Measurements from ENCODE around the gene CCDC39. TPM values are rescaled to one million over a fixed set of nuclear protein-coding genes. Genes with fewer than 3 reads are reported as not detected.

CCDC39 gene
- total and polyA plus RNA-seq, 2 of the 13 experiments (the other 11 are each of a cell fraction or from before 2014, with no cell fraction given) = not detected

DNA sequence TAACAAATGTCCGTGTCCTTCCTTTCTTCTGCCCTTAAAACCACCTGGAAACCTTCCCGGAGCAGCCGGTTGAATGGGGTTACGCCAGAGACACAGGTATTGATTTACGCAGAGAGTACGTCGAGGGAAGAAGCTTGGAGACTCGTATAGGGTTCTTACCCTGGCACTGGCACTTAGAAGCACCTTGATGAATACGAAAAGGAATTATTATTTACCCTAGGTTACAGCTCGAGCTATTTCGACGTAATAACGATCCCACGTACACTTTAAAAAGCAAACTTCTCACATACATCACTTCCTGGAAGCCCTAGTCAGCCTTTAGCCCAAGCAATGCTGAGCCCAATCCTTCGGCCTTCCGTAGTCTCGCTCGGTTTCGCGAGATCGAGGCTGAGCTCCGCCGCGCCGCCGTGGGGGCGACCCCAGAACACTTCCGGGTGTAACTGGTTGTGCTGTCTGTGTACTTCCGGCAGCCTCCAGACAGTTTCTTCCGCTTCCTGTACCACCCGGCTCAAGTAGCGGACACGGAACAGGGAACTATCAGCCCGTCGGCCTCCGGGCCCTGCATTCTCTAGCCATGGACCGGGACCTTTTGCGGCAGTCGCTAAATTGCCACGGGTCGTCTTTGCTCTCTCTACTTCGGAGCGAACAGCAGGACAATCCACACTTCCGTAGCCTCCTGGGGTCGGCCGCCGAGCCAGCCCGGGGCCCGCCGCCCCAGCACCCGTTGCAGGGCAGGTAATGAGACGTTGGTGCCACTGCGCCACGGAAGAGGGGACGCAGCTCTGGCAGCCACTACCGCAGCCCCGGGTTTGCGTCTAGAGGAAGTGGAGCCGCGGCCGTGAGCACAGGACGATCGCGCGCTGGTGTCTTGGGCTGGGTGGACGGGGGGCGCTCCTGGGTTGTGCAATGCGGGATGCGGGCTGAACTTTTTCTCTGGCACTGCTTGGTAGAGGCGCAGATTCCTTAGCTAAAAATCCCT lies 77.3 kb downstream of the CCDC39 start, which contains the start of gene TTC14 (continued):
- TF ChIP-seq EHMT2 (IDR thresholded peaks at IDR 0.05; ENCODE audit: borderline replicate concordance, low read depth, low read length) (peak; percentile 98), NR2F2 (IDR thresholded peaks at IDR 0.05; ENCODE audit: borderline replicate concordance, low read depth) (peak; percentile 41; the same call in 1 of the 2 replicates), ZNF282 (IDR thresholded peaks at IDR 0.05; ENCODE audit: partially characterized antibody) (no peak), ZBTB3 (CRISPR knock-in tag; IDR thresholded peaks at IDR 0.05; ENCODE audit: borderline replicate concordance, low read depth) (peak; percentile 74; the same call in 1 of the 2 replicates), U2AF2 (IDR thresholded peaks at IDR 0.05; ENCODE audit: low read depth, low read length) (no peak), ZNF879 (CRISPR knock-in tag; IDR thresholded peaks at IDR 0.05) (peak; percentile 20; the same call in 1 of the 2 replicates), SATB2 (CRISPR knock-in tag; IDR thresholded peaks at IDR 0.05) (no peak), RFX5 (IDR thresholded peaks at IDR 0.05; ENCODE audit: low read depth, low read length) (no peak), GABPA (IDR thresholded peaks at IDR 0.05; ENCODE audit: low read depth, low read length) (peak; percentile 95), GABPA (CRISPR knock-in tag; IDR thresholded peaks at IDR 0.05; ENCODE audit: low read depth) (peak; percentile 99), ZMYM3 (CRISPR knock-in tag; IDR thresholded peaks at IDR 0.05) (peak; percentile 33; the same call in 1 of the 2 replicates), ZNF546 (CRISPR knock-in tag; conservative IDR thresholded peaks at IDR 0.05) (peak; percentile 80; the same call in 1 of the 2 replicates), MYC (CRISPR knock-in tag; IDR thresholded peaks at IDR 0.05; ENCODE audit: borderline replicate concordance) (peak; percentile 12; the same call in 1 of the 2 replicates), EP300 (IDR thresholded peaks at IDR 0.05; ENCODE audit: low read depth in 2 of 2, low read length in 2 of 2) (no peak), EP300 (CRISPR knock-in tag; IDR thresholded peaks at IDR 0.05; ENCODE audit: borderline replicate concordance) (no peak; the same call in none of the 2 replicates), KLF11 (CRISPR knock-in tag; IDR thresholded peaks at IDR 0.05) (0 out of 2 replicates have a peak, but pooled peaks have one; percentile 45), RBM39 (IDR thresholded peaks at IDR 0.05; ENCODE audit: low read depth, low read length, poor library complexity, severe bottlenecking) (peak; percentile 60), ZNF207 (IDR thresholded peaks at IDR 0.05; ENCODE audit: borderline replicate concordance) (no peak), XBP1 (CRISPR knock-in tag; IDR thresholded peaks at IDR 0.05) (peak; percentile 88; the same call in 1 of the 2 replicates), ZBTB21 (CRISPR knock-in tag; IDR thresholded peaks at IDR 0.05) (peak; percentile 86), ZNF7 (CRISPR knock-in tag; IDR thresholded peaks at IDR 0.05) (no peak), ZNF33A (CRISPR knock-in tag; IDR thresholded peaks at IDR 0.05; ENCODE audit: borderline replicate concordance) (no peak), ZNF263 (CRISPR knock-in tag; IDR thresholded peaks at IDR 0.05) (no peak)
- TF ChIP-seq, protein P1, sequence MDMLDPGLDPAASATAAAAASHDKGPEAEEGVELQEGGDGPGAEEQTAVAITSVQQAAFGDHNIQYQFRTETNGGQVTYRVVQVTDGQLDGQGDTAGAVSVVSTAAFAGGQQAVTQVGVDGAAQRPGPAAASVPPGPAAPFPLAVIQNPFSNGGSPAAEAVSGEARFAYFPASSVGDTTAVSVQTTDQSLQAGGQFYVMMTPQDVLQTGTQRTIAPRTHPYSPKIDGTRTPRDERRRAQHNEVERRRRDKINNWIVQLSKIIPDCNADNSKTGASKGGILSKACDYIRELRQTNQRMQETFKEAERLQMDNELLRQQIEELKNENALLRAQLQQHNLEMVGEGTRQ (IDR thresholded peaks at IDR 0.05; ENCODE audit: low read depth, low read length) = no peak
- TF ChIP-seq, protein P1 (CRISPR knock-in tag; IDR thresholded peaks at IDR 0.05; ENCODE audit: borderline replicate concordance) = no peak
- TF ChIP-seq, protein P2, sequence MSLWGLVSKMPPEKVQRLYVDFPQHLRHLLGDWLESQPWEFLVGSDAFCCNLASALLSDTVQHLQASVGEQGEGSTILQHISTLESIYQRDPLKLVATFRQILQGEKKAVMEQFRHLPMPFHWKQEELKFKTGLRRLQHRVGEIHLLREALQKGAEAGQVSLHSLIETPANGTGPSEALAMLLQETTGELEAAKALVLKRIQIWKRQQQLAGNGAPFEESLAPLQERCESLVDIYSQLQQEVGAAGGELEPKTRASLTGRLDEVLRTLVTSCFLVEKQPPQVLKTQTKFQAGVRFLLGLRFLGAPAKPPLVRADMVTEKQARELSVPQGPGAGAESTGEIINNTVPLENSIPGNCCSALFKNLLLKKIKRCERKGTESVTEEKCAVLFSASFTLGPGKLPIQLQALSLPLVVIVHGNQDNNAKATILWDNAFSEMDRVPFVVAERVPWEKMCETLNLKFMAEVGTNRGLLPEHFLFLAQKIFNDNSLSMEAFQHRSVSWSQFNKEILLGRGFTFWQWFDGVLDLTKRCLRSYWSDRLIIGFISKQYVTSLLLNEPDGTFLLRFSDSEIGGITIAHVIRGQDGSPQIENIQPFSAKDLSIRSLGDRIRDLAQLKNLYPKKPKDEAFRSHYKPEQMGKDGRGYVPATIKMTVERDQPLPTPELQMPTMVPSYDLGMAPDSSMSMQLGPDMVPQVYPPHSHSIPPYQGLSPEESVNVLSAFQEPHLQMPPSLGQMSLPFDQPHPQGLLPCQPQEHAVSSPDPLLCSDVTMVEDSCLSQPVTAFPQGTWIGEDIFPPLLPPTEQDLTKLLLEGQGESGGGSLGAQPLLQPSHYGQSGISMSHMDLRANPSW (CRISPR knock-in tag; IDR thresholded peaks at IDR 0.05; ENCODE audit: borderline replicate concordance) = peak; percentile 35; the same call in 1 of the 2 replicates

All from HepG2 (cell line).